Right ventricle myocardium inferior (tissue), 1 donor: ENCODE data around the gene TBX4. TPM values are rescaled to one million over a fixed set of nuclear protein-coding genes. Genes with fewer than 3 reads are reported as not detected.
"Not testable (repeated sequence)": the region's sequence is repeated elsewhere in the genome, so short reads cannot be mapped to it uniquely, and the experiment has no call there.

ENCODE experiments used
- ATAC-seq: fragments of 200-7000 bp; cut with Tn5 transposase; one replicate; pipeline ENCODE4 v1.9.1; 2020; ENCODE audit warnings: mild to moderate bottlenecking, moderate library complexity
- DNase-seq: peaks from one replicate; pipeline ENCODE4 v3.0.0; 2021; ENCODE audit errors: missing footprints
- intact Hi-C: fragments of 100-400 bp; cut with DNase I; formaldehyde crosslinking; loops from one replicate; pipeline ENCODE4 v1.11.0; 2022
- total RNA-seq: library from RNA; stranded (reverse); fragmentation: NEBNext Ultra II Directional; extraction: Animal tissue kit (Norgen Biotek cat#: 25700); gene quantifications from one replicate; pipeline ENCODE4 v1.2.1, GENCODE V29; 2021
- donor health status: DM: no; HTN: yes; CAD: no; lungs with severe emphysema.

Gene TBX4
- total RNA-seq, 1 donor from 2014 or later = not detected

DNA sequence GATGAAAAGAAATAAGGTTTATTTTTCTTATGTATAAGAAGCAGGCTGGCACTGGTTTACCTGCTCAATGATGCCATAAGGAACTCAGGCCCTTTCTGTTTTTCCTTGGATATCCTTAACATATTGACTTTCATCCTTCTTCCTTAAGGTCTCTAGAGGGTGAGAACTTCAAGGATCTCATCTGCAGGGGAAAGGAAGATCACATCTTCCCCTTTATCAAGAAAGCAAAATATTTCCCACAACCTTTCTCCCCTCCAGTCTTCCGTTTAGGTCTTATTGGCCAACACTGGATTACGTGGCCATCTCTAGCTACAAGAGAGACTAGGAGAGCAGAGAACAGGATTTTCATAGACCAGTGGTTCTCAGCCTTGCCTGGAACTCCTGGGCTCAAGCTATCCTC, 4.2 kb upstream of the TBX4 start:
- intact Hi-C loops = no loop called here
- DNase-seq = no peak
- no peak for ATAC-seq

DNA sequence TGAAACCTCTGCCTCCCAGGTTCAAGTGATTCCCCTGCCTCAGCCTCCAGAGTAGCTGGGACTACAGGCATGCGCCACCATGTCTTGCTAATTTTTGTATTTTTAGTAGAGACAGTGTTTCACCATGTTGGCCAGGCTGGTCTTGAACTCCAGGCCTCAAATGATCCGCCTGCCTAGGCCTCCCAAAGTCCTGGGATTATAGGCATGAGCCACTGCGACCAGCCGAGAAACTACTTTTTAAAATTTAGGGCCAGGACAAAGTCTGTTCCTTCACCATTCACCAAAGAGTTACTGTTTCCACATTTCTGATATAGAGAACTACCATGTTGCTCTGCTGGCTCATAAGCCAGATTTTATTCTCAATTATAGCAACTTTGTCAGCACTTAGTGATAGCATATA, 3.1 kb upstream of the TBX4 start:
- DNase-seq, ATAC-seq, intact Hi-C loops: not testable (repeated sequence)

DNA sequence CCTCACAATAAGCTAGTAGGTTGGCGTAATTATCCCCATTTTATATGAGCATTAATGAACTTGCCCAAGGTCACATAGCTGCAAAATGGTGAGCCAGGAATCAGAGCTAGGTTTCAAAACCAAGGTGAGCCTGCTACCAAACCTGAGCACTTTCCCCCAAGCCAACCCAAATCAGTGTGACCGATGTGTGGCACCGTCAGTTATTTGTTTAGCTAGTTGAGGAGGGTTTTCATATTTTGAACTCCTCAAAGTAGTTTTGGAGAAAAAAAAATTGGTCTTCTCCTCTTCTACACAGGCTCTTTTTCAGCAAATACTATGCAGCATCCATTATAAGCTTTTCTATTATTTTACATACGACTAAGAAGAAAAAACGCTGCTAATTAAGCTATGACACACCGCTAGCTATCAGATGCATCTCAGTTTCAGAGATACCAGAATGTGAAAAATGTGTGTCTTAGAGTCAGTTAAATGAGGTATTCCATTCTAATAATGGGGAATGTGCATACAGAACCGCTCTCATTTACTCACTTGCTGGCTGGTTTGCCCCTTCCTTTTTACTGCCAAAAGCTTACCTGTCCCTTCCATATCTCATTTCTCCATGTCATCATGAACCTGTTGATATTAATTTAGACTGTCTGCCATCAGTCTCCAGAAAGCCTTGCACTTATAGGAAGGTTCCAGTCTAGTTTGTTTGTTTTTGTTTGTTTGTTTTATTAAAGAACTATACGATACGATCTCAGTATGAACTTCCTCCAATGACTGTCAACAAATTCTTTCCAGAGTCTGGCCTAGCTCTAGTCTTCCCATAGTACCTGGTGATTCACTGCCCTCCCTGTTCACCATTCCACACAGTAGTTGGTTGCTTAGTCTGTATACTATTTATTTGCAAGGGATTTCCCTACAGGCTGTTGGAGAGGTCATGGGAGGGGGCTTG, 2.2 kb upstream of the TBX4 start:
- intact Hi-C loops = no loop called here
- no peak for DNase-seq
- no peak for ATAC-seq

DNA sequence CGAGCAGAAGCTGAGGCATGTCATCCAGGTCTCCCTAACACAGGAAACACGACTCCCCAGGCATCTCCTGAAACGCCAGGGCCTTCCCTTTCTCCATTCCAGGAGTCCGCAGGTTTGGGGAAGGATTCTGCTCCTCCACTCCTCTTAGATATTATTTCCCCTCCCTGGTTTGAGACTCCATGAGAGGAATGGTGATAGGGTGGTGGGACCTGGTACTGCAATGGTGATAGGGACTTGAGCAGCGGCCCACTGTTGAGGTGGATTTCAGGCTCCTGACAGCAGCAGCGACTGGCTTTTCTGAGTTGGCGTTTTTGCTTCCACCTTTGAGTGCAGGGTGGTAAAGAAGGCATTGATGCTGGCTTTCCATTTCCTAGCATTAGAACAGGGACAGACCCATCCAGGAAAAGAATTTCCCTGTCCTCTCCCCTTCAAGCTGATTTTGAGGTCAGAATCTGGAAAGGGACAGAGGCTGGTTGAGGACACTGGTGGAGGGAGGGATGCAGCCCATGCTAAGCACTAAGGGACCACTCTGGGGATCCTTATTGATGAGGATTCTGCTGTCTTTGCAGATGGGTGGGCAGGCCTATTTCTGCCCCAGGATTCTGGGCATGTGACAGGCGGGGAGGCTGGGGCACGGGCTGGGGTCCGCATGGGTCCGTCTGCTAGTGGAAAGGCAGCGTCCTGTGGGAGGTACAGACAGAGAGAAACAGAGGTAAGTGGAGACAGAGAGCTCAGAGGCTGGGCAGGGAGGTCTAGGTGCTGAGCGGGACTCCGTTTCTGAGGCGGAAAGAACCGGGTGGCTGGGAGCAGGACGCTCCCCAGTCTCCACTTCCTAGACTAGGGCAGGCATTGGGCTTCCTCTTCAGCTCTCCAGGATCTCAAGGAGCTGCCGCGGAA, 1.3 kb upstream of the TBX4 start:
- DNase-seq = no peak
- intact Hi-C loops = no loop called here
- no peak for ATAC-seq

DNA sequence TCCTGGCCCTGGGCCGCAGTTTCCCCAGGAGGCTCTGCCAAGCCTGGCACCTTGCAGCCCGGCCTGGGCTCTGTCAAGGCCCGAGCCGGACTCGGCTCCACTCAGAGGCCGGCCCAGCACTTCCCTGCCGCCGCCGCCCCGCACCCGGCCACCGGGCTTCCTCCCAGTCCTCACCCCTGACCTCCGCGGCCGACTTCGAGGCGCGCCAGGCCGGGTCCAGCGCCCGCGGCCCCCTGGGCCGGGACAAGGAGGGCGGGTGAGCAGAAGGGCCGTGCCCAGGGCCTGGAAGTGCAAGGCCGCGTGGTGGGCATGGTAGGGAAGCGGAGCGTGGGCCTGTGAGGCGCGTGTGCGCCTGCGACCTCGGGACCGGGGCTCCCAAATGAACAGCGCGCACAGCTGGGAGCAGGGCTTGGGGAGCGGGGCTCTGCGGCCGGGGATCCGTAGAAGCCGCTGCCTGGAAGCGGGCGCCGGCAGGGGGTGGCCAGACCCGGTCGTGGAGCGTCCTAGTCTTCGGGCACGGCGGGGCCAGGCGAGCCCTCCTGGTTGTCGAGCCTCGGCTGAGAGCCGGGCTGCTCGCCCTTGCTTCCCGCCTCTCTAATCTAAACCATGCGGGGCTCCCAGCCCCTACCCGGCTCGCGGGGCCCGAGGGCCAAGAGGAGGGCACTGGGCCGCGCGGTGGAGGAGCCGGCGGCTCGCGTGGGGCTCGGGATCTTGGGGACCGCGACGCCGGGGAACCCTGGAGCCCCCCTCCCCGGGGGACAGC, 503 bp upstream of the TBX4 start:
- intact Hi-C loops = no loop called here
- DNase-seq (no peak), ATAC-seq (peak; percentile 35)

DNA sequence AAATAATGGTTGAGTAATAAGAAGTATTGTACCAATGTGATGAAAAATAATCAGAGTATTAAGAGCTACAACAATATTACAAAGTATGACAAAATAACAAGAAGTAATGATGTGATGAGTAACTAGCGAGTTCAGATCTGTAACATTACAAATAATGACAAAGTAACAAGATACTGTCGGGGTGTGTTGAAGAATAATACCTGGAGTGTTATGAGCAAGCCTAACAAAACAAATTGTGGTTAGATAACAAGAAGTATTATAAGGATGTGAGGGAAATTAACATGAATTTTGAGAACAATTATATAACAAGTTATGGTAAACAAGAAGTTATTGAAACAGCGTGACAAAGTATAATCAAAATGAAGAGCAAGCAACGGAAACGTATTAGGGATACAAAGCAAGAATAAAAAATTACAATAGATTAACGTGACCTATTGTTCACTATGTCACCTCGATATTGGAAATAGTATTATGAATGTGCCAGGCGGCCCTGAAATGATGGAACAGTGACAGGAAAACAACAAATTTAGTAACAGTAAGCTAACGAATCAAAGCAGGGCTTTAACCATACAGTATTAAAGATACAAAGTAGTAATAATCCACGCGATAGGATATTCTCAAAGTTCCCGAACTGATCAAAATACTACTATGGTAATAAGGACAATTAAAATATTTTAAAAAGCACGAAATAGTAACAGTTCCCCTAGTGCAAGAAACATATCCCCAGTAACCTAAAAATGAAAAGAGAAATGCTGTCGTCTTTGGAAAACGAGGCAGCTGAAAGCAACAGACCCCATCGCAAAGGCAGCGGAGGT, 1.6 kb downstream of the TBX4 start:
- intact Hi-C loops = no loop called here

DNA sequence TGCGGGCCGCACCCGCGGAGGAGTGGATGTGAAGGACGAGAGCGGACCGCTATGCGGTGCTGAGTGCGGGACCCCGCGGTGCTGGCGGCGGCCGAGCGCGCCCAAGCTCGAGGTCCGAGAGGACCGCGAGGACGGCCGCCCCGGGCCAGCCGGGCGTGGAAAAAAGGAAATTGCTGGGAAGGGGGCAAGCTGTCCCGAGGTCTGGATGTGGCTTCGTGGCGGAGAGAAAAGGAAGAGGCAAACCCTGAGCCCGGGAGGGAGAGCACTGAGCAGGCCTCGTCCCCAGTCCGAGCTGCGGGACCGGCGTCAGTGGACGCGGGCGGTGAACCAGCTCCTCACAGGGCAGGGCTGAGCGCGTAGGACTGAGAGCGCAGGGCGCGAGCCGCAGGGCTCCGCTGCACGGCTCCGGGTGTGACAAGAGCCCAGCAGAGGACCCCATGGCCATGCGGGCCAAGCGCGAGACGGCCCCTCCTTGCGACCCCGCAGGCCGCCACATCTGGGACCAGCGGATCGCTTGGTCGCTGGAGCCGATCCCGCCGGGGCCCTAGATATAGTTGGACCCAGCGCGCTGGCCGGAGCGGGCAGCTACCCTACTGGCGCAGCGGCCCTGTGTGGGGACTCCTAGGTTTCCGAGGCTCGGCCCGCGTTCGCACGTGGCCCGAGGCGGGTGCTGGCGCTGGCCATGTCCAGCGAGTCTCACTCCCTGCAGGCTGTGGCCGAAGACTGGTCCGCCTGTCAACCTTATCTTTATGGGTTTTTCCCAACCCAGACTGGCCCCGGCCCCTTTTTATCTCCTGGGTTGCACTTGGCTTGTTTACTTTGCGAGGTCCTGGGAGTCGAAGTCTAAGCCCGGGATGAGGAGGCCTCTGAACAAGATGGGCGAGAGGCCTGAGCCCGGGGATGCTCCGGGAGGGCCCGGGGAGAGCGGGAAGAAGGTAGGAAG, 2.4 kb downstream of the TBX4 start:
- DNase-seq (no peak), ATAC-seq (no peak)
- intact Hi-C loops = no loop called here

More for the DNA sequence above, 1.6 kb downstream of the TBX4 start:
- ATAC-seq = no peak
- DNase-seq = no peak

DNA sequence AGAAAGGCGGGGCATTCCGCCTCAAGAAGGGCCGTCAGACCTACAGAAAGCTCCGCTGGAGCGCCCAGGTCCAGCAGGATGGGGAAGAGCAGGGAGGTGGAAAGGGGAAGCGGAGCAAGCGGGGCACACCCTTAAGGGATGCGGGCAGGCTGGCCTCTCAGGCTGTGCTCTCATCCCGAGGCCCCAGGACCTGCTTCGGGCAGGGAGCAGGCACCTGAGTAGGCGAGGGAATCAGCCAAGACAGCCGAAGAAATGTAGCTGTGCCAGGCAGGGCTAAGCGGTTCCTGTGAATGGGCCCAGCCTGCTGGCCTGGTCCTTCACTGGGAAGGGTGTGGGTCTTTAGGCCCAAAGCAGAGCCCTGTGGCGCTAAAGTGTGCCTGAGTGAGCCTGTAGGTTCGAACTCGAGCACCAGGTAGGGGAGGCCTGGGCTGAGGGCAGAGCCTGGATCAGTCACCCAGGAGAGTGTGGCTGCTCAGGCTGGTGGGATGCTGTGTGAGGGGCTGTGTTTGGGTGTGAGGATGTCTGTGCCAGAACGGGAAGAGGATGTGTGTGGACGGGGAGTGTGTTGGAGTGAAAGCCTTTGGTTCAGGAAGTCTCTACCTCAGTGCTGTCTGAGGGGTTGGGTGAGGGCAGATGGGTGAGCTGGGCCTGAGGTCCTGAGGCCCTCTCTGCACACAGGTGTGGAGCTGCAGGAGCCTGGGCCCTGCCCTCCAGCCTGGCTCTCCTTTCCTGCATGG, 3.3 kb downstream of the TBX4 start:
- intact Hi-C loops = no loop called here
- ATAC-seq (no peak), DNase-seq (no peak)

DNA sequence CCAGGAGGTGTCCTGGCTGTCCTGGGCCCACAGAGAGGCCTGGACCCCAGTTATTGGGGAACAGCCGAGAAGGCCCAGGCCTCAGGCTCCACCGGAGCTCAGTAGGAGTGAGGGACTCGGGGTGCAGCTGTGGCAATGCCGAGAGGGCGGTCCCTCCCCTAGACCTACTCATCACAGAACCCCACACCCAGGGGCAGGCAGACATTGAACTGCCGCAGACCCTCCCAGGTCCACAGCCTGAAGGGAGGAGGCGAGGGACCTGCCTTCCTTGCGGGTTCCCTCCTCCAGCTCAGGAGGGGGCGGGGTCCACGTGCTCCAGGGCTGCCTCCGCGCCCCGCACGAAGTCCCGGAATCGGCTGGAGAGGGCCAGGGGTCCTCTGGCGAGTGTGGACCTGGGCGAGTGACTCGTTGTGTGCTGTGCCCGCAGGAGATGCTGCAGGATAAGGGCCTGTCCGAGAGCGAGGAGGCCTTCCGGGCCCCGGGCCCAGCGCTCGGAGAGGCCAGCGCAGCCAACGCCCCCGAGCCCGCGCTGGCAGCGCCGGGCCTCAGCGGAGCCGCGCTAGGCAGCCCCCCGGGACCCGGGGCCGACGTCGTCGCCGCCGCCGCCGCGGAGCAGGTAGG, 3.9 kb downstream of the TBX4 start:
- ATAC-seq = no peak
- intact Hi-C loops = no loop called here
- no peak for DNase-seq

DNA sequence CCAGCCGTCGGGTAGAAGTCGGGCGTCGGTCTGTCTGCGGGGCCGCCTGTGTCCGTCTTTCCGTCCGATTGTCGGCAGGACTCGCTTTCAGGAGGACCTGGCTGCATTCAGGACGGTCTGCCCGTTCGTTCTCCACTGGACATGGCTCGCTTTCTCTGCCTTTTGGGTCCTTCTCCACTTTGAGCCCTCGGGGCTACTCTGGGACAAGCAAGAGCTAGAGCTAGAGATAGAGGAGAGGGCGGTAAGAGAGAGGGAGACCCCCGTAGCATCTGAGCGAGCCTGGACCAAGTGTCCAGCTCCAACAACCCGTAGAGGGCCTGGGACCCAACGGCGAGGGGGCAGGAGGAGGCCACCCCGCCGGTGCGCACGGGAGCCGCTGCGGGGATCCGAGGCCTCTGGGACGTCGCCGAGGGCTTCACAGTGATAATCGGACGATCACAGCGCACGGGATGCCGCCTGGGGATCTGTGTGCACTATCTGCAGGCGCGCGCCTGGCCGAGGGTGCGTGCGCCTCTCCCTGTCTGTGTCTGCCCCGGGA, 4.5 kb downstream of the TBX4 start:
- ATAC-seq (no peak), DNase-seq (no peak)

DNA sequence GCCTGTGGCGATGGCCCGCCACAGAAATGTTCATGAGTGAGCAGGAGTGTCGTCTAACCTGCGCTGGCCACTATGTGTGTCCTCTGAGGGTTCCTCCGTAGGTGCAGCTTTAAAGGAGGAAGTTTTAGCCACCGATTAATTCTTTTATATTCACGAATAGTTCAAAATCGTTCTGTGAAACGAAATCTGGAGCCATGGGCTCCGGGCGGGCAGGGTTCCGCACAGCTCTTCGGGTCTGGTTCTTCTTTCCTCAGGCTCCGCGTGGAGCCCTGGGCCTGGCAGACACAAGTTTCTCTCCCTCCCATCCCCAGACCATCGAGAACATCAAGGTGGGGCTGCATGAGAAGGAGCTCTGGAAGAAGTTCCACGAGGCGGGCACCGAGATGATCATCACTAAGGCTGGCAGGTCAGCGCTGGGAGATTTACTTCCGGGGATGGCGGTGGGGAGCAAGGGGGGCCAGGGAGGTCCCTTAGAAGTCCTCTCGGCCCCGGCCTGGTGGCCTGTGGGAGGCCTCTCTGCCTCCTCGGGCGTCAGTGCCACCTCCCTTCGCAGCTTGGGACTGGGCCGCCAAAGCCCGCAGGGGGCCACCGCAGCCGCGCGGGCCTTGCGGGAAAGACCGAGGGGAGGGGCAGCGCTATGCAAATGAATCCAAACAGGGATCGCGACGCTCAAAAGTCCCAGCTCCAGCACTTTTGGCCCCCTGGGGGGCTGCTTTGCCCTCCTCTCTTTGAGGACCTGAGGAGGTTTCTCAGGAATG, 5.2 kb downstream of the TBX4 start:
- intact Hi-C loops = no loop called here
- ATAC-seq (no peak), DNase-seq (no peak)

More for the DNA sequence above, 4.5 kb downstream of the TBX4 start:
- intact Hi-C loops = no loop called here

DNA sequence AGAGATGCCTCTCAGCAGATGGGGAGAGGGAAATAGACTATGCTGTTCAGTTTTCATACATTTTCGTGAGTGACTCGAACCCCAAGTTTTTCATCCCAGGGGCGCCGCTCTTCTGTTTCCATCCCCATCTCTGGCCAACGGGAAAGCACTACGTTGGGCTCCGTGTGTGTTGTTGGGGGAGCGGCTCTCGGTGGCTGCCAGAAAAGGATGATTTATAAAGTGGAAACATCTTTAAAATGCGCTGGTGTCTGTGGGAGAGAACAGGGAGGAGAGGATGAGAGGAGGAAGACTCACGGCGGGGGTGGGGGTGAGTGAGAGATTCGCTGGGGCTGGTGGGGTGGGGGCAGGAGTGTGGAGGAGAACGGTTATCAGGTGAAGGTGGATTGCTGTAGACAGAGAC, 5.8 kb downstream of the TBX4 start:
- intact Hi-C loops = no loop called here
- ATAC-seq = no peak
- DNase-seq = no peak

DNA sequence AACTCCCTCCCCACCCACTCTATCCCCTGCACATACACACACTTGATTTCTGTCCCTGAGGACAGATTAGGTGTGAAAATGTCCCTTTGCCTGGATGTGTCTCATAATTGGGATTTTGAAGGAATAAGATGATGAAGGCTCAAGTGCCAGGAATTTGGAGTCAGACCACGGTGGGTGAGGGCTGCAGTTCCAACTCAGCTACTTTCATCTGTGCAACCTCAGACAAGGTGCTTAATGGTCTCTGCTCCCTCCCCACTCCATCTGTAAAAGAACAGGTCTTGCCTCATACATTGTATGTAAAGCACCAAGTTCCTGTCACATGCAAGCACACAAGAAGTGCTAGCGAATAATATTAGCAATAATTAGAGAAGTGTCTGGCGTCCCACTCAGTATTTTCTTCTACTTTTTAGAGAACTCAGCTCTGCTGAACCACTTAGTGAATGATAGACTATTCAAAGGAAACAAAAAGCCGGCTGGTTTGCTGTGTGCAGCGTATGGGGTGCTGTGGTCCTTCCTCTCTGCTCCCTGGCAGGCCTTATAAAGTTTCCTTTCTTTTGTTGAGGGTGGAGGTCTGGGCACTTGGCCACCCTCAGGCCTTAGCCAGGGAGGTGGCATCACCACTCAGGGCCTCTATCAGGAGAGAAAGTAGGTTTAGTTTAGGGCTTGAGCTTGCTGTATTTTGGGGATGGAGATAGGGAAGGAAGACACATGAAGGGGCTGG, 6.4 kb downstream of the TBX4 start:
- DNase-seq = no peak
- intact Hi-C loops = no loop called here
- ATAC-seq = no peak

DNA sequence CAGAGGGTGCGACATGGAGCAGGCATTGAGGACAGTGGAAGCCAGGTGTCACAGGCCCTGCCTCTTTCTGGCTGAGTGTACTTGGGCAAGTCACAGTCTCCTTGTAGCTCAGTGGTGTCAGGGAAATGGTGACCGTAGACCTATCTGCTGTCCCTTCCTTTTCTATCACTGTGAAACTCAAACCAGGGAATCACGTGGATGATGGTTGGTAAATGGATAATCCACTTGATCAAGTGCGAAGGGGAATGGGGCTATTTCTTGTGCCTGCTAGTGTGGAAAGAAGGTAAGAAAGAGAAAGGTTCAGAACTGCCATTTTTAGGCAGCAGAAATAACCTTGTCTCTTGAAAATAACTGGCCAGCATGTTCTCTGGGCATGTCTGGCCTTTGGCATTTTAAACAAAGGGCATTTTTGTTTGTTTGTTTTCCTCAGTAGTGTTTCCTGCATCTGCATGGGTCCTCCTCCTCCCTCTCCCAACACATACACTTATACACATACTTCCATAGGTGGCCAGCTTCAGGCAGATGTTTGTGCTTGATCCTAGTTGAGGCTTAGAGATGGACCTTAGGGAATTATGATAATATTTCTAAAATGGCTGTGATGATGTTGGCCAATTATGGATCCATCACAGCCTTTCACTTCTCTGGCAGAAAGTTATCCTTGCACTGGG, 7.1 kb downstream of the TBX4 start:
- ATAC-seq = no peak
- intact Hi-C loops = no loop called here
- DNase-seq = no peak
